Stimulated activated CD8-positive, alpha-beta memory T cell treated with anti-CD3 and anti-CD28 coated beads, Interleukin-12 subunit alpha, Interleukin-12 subunit beta, amount 100 ng/mL, for 4 hours (primary cell): ENCODE measurements around the gene MTHFD2L.
"Not testable (repeated sequence)": the region's sequence is repeated elsewhere in the genome, so short reads cannot be mapped to it uniquely, and the experiment has no call there.

Source experiments
- DNase-seq: peaks from one replicate; pipeline ENCODE4 v3.0.0-alpha.2; 2020; ENCODE audit warnings: low read depth

MTHFD2L gene

GRCh38 chr4:74189331-74190043 is 31.6 kb downstream of the MTHFD2L start:
- no peak for DNase-seq

GRCh38 chr4:74190332-74190731 is 32.4 kb downstream of the MTHFD2L start:
- DNase-seq: no peak

GRCh38 chr4:74190919-74191397 is 33.0 kb downstream of the MTHFD2L start:
- no peak for DNase-seq

DNA sequence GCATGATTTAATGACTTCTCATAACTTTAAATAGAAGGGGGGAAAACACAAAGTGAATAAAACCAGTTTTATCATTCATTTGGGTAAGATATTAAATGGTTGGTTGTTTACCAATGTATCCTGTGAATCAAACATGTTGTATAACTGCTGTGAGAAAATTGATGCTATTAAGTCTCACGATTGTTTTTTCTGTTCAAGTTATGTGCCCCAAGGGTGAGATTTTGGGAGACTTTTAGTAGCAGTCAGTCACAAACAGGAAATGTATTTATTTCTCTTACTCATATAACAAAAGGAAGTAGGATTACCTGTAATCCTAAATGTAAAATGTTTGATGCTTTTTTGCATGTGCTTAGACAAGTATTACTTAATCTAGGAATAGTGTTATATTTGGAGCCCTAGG is 39.2 kb downstream of the MTHFD2L start:
- no peak for DNase-seq

DNA sequence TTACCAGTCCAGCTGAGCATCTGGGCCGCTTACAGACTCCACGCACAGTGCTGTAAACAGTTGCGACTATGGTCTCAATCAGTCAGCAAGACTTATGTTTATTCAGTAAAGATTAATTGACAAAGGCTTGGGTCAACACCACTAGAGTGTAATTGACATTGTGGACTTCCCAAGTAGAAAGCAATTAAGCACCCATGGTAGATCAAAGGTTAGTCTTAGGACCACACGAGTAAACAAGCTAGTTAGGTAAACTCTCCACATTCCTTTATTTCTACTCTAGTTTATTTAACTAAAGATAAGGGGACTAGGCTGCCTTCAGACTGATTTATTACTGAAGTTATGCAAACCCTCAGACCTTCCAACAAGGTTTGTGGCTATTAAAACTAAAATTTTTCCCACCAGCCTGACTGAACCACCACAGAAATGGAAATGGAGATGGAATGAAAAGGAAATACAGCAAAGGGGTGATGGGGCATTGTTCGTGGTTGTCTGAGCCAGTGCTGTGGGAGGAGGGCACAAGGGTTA is 44.2 kb downstream of the MTHFD2L start:
- DNase-seq: no peak

DNA sequence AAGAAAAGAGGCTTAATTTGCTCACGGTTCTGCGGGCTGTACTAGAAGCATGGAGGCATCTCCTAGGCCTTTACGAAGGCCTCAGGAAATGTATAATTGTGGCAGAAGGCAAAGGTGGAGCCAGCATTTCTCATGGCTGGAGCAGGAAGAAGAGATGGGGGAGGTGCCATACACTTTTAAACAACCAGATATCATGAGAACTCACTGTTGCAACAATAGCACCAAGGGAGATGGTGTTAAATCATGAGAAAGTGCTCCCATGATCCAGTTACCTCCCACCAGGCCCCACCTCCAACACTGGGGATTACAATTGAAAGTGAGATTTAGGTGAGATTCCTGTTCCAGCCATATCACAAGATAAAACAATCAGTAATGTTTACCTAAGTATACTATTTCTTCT is 45.5 kb downstream of the MTHFD2L start:
- DNase-seq: no peak

GRCh38 chr4:74205046-74205445 is 47.1 kb downstream of the MTHFD2L start:
- no peak for DNase-seq

GRCh38 chr4:74205559-74205958 is 47.6 kb downstream of the MTHFD2L start:
- DNase-seq: no peak

GRCh38 chr4:74206088-74206825 is 48.3 kb downstream of the MTHFD2L start:
- DNase-seq: no peak

DNA sequence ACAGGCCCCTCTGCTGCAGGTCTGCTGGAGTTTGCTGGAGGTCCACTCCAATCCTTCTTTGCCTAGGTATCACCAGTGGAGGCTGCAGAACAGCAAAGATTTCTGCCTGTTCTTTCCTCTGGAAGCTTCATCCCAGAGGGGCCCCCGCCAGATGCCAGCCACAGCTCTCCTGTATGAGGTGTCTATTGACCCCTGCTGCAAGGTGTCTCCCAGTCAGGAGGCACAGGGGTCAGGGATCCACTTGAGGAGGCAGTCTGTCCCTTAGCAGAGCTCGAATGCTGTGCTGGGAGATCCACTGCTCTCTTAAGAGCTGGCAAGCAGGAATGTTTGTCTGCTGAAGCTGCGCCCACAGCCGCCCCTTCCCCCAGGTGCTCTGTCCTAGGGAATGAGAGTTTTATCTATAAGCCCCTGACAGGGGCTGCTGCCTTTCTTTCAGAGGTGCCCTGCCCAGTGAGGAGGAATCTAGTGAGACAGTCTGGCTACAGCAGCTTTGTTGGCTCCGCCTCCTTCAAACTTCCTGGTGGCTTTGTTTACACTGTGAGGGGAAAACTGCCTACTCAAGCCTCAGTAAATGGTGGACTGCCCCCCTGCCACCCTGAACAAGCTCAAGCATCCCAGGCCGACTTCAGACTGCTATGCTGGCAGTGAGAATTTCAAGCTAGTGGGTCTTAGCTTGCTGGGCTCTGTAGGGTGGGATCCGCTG is 56.7 kb downstream of the MTHFD2L start:
- DNase-seq: not testable (repeated sequence)

DNA sequence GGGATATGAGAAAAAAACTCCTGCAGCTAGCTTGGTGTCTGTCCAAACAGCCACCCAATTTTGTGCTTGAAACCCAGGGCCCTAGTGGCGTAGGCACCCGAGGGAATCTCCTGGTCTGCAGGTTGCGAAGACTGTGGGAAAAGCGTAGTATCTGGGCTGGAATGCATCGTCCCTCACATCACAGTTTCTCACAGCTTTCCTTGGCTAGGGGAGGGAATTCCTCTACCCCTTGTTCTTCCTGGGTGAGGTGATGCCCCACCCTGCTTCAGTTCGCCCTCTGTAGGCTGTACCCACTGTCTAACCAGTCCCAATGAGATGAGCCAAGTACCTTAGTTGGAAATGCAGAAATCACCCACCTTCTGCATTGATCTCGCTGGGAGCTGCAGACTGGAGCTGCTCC is 57.3 kb downstream of the MTHFD2L start:
- not testable (repeated sequence) for DNase-seq

GRCh38 chr4:74217365-74217764 is 59.4 kb downstream of the MTHFD2L start:
- DNase-seq: no peak

- no peak for DNase-seq
Measured at GRCh38 chr4:74218201-74218600, 60.3 kb downstream of the MTHFD2L start.

DNA sequence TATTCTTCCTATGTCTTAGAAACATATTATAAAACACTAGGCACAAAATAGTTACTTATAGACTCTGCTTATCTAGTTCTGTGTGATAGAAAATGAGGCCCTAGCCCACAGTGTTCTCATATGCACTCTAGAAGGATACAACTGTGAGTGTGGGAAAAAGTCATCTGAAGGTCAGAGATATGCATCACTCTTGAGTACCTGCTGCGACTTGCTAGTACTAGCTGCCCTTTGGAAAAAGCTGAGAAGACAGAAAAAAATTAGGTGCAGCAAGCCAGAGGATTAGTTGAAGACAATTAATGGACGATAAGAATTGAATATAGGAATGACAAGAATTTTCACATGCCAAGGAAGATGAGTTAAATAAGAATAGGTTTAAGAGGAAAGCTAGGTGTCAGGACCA is 61.3 kb downstream of the MTHFD2L start:
- no peak for DNase-seq

DNA sequence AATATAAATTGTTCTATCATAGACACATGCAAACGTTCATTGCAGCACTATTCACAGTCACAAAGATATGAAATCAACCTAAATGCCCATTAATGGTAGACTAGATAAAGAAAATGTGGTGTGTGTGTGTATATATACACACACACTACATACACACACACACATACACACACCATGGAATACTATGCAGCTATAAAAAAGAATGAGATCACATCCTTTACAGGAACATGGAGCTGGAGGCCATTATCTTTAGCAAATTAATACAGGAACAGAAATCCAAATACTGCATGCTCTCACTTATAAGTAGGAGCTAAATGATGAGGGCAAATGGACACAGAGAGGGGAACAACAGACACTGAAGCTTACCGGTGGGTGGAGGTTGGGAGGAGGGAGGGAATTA is 65.2 kb downstream of the MTHFD2L start:
- no peak for DNase-seq

DNA sequence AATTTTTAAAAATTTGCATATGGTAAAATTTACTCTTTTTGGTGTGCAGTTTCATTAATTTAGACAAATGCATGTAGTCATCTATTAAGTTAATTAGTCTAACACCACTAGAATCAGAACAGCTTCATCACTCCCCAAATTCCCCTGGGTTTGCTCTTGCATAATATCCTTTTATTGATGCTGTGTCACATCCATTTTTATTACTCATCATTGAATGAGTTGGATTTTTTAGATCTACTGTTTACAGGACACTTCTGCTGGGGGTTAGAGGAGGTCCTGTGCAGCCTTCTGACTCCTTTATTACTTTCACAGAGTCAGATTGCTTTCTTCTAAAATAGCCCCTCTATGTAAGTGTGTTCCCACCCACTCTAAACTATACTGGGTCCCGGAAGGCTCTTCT is 65.9 kb downstream of the MTHFD2L start:
- DNase-seq: no peak

DNA sequence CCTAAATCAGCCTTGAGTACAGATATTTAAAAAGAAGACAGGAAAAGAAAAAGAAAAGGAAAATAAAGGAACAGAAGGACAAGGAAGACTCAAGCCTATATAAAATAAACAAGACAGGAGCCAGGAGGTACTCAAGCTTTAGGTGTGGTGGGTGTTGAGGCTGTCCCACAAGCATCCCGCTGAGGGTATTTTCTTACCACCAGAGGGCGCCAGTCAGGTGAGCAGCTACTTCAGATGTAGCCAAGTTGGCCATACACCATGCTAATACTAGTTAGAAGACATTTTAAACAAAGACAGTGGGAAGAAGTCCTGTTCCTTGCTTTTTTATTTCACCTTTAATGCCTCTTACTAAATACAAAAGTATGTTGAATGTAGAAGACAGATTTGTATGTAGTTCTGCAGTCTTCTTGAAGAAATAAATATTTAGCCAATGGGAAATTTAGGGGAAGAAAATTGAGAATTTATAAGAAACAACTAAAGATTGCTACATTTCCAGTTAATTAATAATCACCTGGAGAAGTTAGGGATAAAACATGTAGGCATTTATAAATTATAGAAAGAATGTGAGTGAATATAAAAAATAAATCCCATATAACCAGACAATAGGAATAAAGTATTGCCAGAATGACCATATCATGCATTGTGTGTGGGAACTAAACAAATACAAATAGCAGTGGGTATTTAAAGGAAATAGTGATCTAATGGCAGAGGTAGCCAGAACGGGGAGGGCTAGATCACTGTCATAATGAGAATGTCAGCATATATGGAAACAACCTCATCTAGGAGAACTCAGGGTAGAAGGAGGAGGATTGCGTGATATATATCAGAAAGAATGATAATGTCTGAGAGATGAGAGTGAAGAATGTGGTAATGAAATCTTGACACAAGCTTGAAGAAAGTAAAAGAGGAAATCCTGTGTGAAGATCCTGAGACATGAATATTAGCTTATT is 71.0 kb downstream of the MTHFD2L start:
- peak; percentile 25 for DNase-seq

DNA sequence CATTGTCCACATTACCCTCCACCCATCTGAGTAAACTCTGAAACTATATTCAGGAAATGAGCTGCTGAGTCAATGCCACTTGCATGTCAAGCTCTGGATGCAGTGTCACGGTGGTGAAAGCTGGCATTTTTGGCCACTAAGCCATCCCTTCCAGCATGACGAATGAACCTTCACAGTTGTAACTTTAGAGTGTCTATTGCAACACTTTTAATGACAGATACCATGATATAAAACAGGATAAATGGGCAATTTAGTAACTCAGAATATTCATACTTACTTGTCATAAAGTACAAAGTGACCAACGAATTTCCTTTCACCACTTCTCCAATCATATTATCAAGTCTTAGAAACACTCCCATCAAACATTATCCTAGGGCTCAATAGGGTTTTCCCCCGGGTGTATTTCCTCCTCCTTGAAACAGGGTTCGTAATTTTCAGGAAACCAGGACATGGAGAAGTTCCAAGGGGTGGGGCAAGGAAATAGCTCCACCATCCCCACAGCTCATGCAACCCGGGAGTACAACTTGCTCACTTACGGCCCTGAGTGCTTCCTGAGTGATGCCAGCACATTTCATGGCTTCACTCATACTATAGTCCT is 73.1 kb downstream of the MTHFD2L start:
- DNase-seq: no peak

DNA sequence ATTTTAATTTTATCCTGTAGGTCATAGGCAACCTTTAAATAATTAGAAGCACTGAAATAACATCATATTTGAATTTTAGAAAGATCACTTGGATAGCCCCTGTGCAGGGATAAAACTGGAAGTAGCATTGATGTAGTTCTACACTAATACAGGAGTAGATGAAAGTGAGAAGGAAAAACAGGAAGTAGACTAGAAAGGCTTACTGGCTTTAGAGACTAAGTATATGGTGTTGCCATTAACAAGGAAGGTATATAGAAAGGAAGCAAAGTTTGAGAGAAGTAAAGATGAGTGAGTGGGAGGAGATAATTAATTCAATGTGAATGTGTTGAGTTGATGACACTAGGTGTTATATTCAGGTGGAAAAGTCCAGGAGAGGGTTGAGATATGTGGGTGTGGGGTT is 77.2 kb downstream of the MTHFD2L start:
- DNase-seq: no peak

- no peak for DNase-seq
Measured at GRCh38 chr4:74237425-74237966, 79.6 kb downstream of the MTHFD2L start.

- DNase-seq: no peak
Measured at GRCh38 chr4:74244049-74244448, 86.1 kb downstream of the MTHFD2L start.
